Activated naive CD8-positive, alpha-beta T cell (primary cell): ENCODE data around the gene NDUFB7.
"Not testable (repeated sequence)": the region's sequence is repeated elsewhere in the genome, so short reads cannot be mapped to it uniquely, and the experiment has no call there.

ENCODE experiments used
- H3K27ac Mint-ChIP-seq: one replicate; pipeline ENCODE4 v1.8.0; 2021; ENCODE audit warnings: mixed read lengths
- H3K27me3 Mint-ChIP-seq: one replicate; pipeline ENCODE4 v1.8.0; 2021; ENCODE audit warnings: mixed read lengths
- H3K36me3 Mint-ChIP-seq: one replicate; pipeline ENCODE4 v1.8.0; 2021; ENCODE audit warnings: mixed read lengths
- H3K4me1 Mint-ChIP-seq: one replicate; pipeline ENCODE4 v1.8.0; 2021; ENCODE audit warnings: low read depth, mixed read lengths
- H3K4me3 Mint-ChIP-seq: one replicate; pipeline ENCODE4 v1.8.0; 2021; ENCODE audit warnings: mild to moderate bottlenecking, mixed read lengths
- H3K9me3 Mint-ChIP-seq: one replicate; pipeline ENCODE4 v1.8.0; 2021; ENCODE audit warnings: low read depth, mixed read lengths

NDUFB7 gene

GRCh38 chr19:14551134-14552005, 20.5 kb downstream of the NDUFB7 start:
- not testable (repeated sequence) for H3K9me3 Mint-ChIP-seq, H3K36me3 Mint-ChIP-seq, H3K27me3 Mint-ChIP-seq
- Mint-ChIP-seq H3K4me3 (peak overlapping the region; percentile 49), H3K4me1 (peaks cover 50% of the 10 kb centered on the region), H3K27ac (peak overlapping the region; percentile 34)

DNA sequence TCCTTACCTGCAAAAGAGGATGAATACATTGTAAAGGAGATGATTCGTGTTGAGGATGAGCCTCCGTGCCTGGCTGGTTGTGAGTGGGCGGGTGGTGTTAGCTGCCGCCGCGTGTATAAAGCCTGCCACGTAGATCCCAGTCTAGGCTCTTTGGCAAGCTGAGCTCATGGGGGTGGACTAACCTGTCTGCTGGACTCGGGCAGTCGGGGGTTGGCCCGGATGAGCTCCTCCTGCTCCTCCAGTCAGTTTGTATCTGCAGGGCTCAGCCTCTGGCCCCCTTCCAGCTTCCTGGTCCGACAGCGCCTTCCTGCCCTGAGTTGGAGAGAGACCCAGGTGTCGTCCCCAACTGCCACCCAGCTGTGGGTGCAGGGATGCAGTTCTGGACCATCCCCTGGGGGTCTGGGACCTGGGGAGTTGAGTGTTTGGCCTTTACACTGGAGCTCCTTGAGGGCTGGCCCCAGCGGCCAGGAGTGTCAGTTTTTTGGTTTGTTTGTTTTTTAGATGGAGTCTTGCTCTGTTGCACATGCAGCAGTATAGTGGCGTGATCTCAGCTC, 21.6 kb downstream of the NDUFB7 start:
- no peaks in the 10 kb centered on the region for H3K9me3 Mint-ChIP-seq
- H3K27me3 Mint-ChIP-seq: no peaks in the 10 kb centered on the region
- peak overlapping the region; percentile 31 for H3K27ac Mint-ChIP-seq
- peaks cover 44% of the 10 kb centered on the region for H3K4me1 Mint-ChIP-seq
- H3K4me3 Mint-ChIP-seq: no peak overlapping the region
- peaks cover 2% of the 10 kb centered on the region for H3K36me3 Mint-ChIP-seq

- Mint-ChIP-seq H3K36me3 (peaks cover 2% of the 10 kb centered on the region), H3K27ac (no peak overlapping the region)
Measured at GRCh38 chr19:14545716-14546082, 26.2 kb downstream of the NDUFB7 start.

DNA sequence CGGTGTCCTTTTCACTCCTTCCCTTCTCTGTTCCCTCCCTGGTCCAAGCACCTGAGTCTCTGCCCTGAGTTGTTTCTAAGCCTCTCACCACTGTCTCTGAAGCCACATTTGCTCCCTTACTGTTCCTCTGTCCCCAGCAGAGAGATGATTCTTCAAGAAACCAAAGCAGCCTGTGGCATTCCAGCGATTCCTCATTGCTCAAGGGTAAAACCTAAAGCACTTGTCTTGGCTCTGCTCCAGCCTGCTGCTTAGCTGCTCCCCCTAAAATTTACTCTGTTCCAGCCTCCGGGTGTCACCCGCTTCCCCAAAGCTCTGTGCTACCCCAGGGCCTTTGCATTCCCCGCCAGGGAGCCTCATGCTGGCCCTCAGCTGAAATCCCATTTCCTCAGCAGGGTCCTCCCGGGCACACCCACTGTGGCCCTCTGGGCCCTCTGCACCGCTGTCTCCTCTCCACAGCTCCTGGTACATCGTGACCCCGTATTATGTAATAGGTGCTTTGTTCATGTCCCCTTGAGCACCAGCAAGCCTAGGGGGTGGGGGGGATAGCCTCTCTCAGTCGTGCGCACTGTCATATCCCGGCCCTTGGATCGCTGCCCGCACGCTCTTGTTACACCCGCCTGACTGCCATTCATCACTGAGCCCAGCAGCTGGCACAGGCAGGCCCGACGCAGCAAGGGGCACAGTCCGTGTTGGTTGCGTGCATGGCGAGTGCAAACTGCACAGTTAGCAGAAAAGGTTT, 26.7 kb downstream of the NDUFB7 start:
- no peaks in the 10 kb centered on the region for H3K9me3 Mint-ChIP-seq
- H3K4me3 Mint-ChIP-seq: no peak overlapping the region
- no peak overlapping the region for H3K27ac Mint-ChIP-seq
- no peaks in the 10 kb centered on the region for H3K27me3 Mint-ChIP-seq
- peaks cover 29% of the 10 kb centered on the region for H3K4me1 Mint-ChIP-seq
- H3K36me3 Mint-ChIP-seq: peaks cover 2% of the 10 kb centered on the region

More at GRCh38 chr19:14545716-14546082, 26.2 kb downstream of the NDUFB7 start:
- Mint-ChIP-seq H3K4me1 (peaks cover 33% of the 10 kb centered on the region), H3K4me3 (no peak overlapping the region), H3K9me3 (no peaks in the 10 kb centered on the region), H3K27me3 (no peaks in the 10 kb centered on the region)

- H3K36me3 Mint-ChIP-seq: no peaks in the 10 kb centered on the region
- H3K4me3 Mint-ChIP-seq: no peak overlapping the region
- no peaks in the 10 kb centered on the region for H3K9me3 Mint-ChIP-seq
- no peak overlapping the region for H3K27ac Mint-ChIP-seq
- H3K27me3 Mint-ChIP-seq: no peaks in the 10 kb centered on the region
- H3K4me1 Mint-ChIP-seq: peaks cover 31% of the 10 kb centered on the region
Measured at GRCh38 chr19:14544047-14544446, 27.8 kb downstream of the NDUFB7 start.

DNA sequence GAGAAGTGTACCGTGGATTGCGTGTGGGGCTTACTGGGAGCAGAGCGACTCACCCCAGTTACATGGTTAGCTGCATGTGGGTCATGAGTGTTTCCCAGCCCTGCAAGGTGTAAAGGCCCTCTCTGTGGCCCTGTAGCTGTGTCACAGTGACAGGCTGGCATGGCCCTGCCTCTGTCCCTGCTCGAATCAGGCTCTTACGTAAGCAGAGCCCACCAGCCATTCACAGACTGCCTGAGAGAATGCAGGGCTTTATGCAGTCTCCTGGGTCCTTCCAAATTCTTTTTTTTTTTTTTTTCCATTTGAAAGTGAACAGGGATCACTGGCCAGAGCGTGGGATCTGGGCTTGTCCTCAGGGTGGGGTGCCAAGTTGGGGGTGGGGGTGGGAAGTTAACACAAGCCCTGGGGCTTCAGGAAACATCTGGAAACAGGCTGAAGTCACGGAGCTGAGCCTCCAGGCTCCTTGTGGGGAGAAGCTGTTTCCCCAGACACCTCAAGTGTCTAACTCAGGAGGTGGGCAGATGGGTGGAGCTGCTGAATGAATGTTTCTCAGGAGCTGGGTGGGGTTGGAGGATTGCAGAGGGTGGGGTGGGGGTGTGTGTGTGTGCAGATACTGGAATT, 29.0 kb downstream of the NDUFB7 start:
- H3K27ac Mint-ChIP-seq: no peak overlapping the region
- no peaks in the 10 kb centered on the region for H3K9me3 Mint-ChIP-seq
- H3K4me3 Mint-ChIP-seq: no peak overlapping the region
- no peaks in the 10 kb centered on the region for H3K27me3 Mint-ChIP-seq
- H3K4me1 Mint-ChIP-seq: peaks cover 34% of the 10 kb centered on the region
- H3K36me3 Mint-ChIP-seq: no peaks in the 10 kb centered on the region

- H3K4me1 Mint-ChIP-seq: peaks cover 37% of the 10 kb centered on the region
- not testable (repeated sequence) for H3K9me3 Mint-ChIP-seq, H3K36me3 Mint-ChIP-seq, H3K27me3 Mint-ChIP-seq, H3K27ac Mint-ChIP-seq, H3K4me3 Mint-ChIP-seq
Measured at GRCh38 chr19:14541979-14542378, 29.9 kb downstream of the NDUFB7 start.

- no peak overlapping the region for H3K4me3 Mint-ChIP-seq
- no peaks in the 10 kb centered on the region for H3K36me3 Mint-ChIP-seq
- H3K27ac Mint-ChIP-seq: peak overlapping the region; percentile 61
- H3K9me3 Mint-ChIP-seq: no peaks in the 10 kb centered on the region
- H3K4me1 Mint-ChIP-seq: peaks cover 42% of the 10 kb centered on the region
- H3K27me3 Mint-ChIP-seq: no peaks in the 10 kb centered on the region
Measured at GRCh38 chr19:14540741-14541525, 30.9 kb downstream of the NDUFB7 start.

GRCh38 chr19:14536926-14537692, 34.8 kb downstream of the NDUFB7 start:
- H3K9me3 Mint-ChIP-seq: no peaks in the 10 kb centered on the region
- no peak overlapping the region for H3K4me3 Mint-ChIP-seq
- H3K36me3 Mint-ChIP-seq: no peaks in the 10 kb centered on the region
- no peaks in the 10 kb centered on the region for H3K27me3 Mint-ChIP-seq
- no peak overlapping the region for H3K27ac Mint-ChIP-seq
- H3K4me1 Mint-ChIP-seq: peaks cover 39% of the 10 kb centered on the region

- Mint-ChIP-seq H3K27ac (peak overlapping the region; percentile 73), H3K4me3 (no peak overlapping the region), H3K27me3 (no peaks in the 10 kb centered on the region), H3K4me1 (peaks cover 49% of the 10 kb centered on the region), H3K9me3 (no peaks in the 10 kb centered on the region), H3K36me3 (no peaks in the 10 kb centered on the region)
Measured at GRCh38 chr19:14533450-14533849, 38.4 kb downstream of the NDUFB7 start.

GRCh38 chr19:14530506-14530905, 41.4 kb downstream of the NDUFB7 start:
- no peaks in the 10 kb centered on the region for H3K36me3 Mint-ChIP-seq
- no peaks in the 10 kb centered on the region for H3K9me3 Mint-ChIP-seq

GRCh38 chr19:14530005-14530348, 41.9 kb downstream of the NDUFB7 start:
- H3K4me3 Mint-ChIP-seq: peak overlapping the region; percentile 95
- no peaks in the 10 kb centered on the region for H3K36me3 Mint-ChIP-seq
- peaks cover 40% of the 10 kb centered on the region for H3K4me1 Mint-ChIP-seq
- H3K27ac Mint-ChIP-seq: peak overlapping the region; percentile 96
- H3K9me3 Mint-ChIP-seq: no peaks in the 10 kb centered on the region
- no peaks in the 10 kb centered on the region for H3K27me3 Mint-ChIP-seq

More at GRCh38 chr19:14530506-14530905, 41.4 kb downstream of the NDUFB7 start:
- Mint-ChIP-seq H3K4me3 (peak overlapping the region; percentile 95), H3K27ac (peak overlapping the region; percentile 66), H3K27me3 (no peaks in the 10 kb centered on the region), H3K4me1 (peaks cover 38% of the 10 kb centered on the region)

GRCh38 chr19:14529254-14530004, 42.4 kb downstream of the NDUFB7 start, which contains the start of gene TECR:
Gene TECR, plus strand, starts transcription at chr19:14529594. Its CDS starts 103 bp downstream, at chr19:14529697.
- peak within 1 kb of the TSS; percentile 96 for H3K27ac Mint-ChIP-seq
- peak within 1 kb of the TSS; percentile 95 for H3K4me3 Mint-ChIP-seq
- no peaks in the 10 kb centered on the region for H3K27me3 Mint-ChIP-seq
- no peaks in the 10 kb centered on the region for H3K36me3 Mint-ChIP-seq
- no peaks in the 10 kb centered on the region for H3K9me3 Mint-ChIP-seq
- H3K4me1 Mint-ChIP-seq: peaks cover 39% of the 10 kb centered on the region
